GM19395 (cell line): ENCODE measurements around the gene MLLT6.
A peak's percentile ranks its signal among the peaks of the same experiment; 100 is the strongest.

Experiments used
- ATAC-seq: cut with Tn5 transposase; IDR thresholded peaks from one replicate; pipeline ENCODE4 v1.9.1; 2021; ENCODE audit warnings: mild to moderate bottlenecking, moderate library complexity; ENCODE audit not compliant: unreplicated experiment

Gene MLLT6

GRCh38 chr17:38674749-38675615, 30.1 kb upstream of the MLLT6 start, which contains the start of gene EPOP:
Gene EPOP (minus strand): TSS chr17:38674957. CDS start chr17:38674495, 462 bp downstream.
- peak; percentile 63 for ATAC-seq

- ATAC-seq: no peak
Observed at GRCh38 chr17:38676706-38677504, 28.2 kb upstream of the MLLT6 start.

GRCh38 chr17:38677819-38678218, 27.3 kb upstream of the MLLT6 start:
- ATAC-seq: no peak

GRCh38 chr17:38681096-38681495, 24.0 kb upstream of the MLLT6 start:
- ATAC-seq: no peak

GRCh38 chr17:38685491-38685890, 19.6 kb upstream of the MLLT6 start:
- ATAC-seq: no peak

- ATAC-seq: no peak
Observed at GRCh38 chr17:38687286-38687685, 17.8 kb upstream of the MLLT6 start.

GRCh38 chr17:38690386-38690785, 14.7 kb upstream of the MLLT6 start:
- no peak for ATAC-seq

- no peak for ATAC-seq
Observed at GRCh38 chr17:38691154-38691553, 13.9 kb upstream of the MLLT6 start.

GRCh38 chr17:38693700-38694329, 11.3 kb upstream of the MLLT6 start:
- no peak for ATAC-seq

GRCh38 chr17:38697061-38697820, 7.8 kb upstream of the MLLT6 start:
- no peak for ATAC-seq

GRCh38 chr17:38698760-38699159, 6.3 kb upstream of the MLLT6 start:
- no peak for ATAC-seq

GRCh38 chr17:38701504-38702165, 3.4 kb upstream of the MLLT6 start:
- no peak for ATAC-seq

- no peak for ATAC-seq
Observed at GRCh38 chr17:38702166-38702915, 2.7 kb upstream of the MLLT6 start.

GRCh38 chr17:38702916-38703741, 1.9 kb upstream of the MLLT6 start:
- ATAC-seq: no peak

- ATAC-seq: no peak
Observed at GRCh38 chr17:38703742-38704605, 1.1 kb upstream of the MLLT6 start.

- ATAC-seq: no peak
Observed at GRCh38 chr17:38705523-38705802, 390 bp downstream of the MLLT6 start.

GRCh38 chr17:38705803-38706504, 881 bp downstream of the MLLT6 start:
- no peak for ATAC-seq
